GM15510 (cell line): ENCODE measurements around the gene SERPIND1.

Experiments used
- POLR2A ChIP-seq: IDR thresholded peaks from 3 replicates; pipeline ENCODE4 v1.6.1; 2011; ENCODE audit warnings: borderline replicate concordance; ENCODE audit not compliant: insufficient read length; ENCODE audit errors: extremely low read depth

SERPIND1 gene

DNA sequence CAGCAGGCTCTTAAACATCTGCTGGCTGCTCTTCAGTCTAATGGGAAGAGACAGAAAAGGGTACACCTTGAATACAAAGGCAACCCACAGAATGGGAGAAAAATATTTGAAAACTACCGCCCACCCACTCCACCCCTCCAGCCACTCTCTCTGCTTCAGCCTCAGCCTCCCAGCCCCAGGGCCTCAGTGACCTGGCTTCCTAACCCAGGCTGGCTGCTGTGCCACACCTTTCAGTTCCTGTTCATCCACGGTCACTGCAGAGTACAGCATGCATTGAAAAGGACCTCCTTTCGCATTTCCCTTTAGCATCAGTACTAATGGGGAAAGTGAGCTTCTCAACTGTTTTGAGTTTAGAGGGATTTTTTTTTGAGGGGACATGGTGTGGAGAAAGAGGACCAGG is 28.8 kb upstream of the SERPIND1 start:
- no peak for TF ChIP-seq POLR2A

- TF ChIP-seq POLR2A: no peak
These were observed 27.3 kb upstream of the SERPIND1 start for GRCh38 chr22:20746431-20747189.

GRCh38 chr22:20747223-20747622 is 26.7 kb upstream of the SERPIND1 start:
- TF ChIP-seq POLR2A: no peak

DNA sequence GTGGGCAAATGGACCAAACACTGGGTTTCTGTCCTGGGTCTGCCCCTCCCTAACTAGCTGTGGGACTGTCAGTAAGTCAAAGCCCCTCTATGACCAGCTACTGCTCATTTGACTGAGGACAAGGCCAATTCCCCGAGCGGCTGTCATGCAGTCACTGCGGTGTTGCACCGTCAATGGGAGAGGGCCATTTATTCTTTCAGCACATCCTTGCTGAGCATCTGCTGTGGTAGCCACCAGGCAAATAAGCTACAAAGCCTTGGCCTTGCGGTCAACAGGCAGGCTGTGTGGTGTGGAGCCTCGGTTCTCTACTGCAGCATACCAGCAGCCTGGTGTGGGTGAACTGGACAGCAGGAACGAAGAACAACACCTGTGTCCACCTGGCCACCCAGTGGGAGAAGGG is 25.8 kb upstream of the SERPIND1 start:
- no peak for TF ChIP-seq POLR2A

DNA sequence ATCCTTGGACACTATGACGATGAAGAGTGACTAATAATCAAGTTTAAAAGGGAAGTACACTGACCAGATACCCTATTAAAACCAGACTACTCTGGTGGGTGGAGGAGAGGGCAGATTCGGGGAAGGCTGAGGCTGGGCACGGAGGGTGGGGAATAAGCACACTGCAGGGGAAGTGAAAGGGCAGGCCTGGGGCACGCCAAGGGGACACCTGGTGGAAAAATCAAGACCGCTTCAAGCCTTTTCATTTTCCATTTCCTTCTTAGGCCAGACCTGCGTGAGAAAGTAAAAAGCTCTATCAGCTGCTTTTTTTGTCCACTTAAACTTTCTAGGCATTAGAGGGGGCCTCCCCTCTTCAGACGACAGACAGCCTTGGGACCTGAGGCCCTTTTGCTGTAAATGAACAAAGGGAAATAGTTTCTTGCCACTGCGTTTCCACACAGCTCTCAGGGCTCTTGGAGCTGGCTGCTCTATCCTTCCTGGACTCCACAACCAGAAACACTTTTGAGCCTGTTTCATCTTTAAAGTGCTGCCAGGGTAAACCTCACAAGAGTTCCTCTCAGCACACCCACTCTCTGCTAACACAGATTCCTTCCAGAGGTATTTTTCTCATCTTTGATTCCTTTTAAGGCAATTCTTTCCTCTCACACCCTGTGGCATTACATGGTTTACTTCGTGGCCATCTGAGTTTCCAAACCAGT is 25.0 kb upstream of the SERPIND1 start:
- TF ChIP-seq POLR2A: no peak

DNA sequence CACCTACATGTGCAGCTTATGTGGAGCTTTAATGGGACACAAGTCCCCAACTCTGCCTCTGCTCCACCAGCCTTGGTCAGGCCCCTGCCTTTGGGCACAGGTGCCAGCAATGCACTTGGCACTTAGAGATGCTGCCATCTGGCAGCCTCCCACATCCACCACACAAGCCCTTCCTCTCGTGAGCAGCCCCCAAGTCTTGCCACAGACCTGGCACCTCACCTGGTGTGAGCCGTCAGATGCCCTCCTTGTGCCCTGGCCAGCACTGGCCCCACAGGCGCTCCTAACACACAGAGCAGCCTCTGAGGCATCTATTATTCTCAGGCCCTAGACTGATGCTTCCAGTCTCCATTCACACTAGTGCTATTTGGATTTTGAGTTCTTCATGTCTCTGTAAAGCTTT is 24.5 kb upstream of the SERPIND1 start:
- TF ChIP-seq POLR2A: no peak

GRCh38 chr22:20750461-20751184 is 23.3 kb upstream of the SERPIND1 start:
- TF ChIP-seq POLR2A: no peak

- no peak for TF ChIP-seq POLR2A
These were observed 22.6 kb upstream of the SERPIND1 start for GRCh38 chr22:20751185-20751851.

DNA sequence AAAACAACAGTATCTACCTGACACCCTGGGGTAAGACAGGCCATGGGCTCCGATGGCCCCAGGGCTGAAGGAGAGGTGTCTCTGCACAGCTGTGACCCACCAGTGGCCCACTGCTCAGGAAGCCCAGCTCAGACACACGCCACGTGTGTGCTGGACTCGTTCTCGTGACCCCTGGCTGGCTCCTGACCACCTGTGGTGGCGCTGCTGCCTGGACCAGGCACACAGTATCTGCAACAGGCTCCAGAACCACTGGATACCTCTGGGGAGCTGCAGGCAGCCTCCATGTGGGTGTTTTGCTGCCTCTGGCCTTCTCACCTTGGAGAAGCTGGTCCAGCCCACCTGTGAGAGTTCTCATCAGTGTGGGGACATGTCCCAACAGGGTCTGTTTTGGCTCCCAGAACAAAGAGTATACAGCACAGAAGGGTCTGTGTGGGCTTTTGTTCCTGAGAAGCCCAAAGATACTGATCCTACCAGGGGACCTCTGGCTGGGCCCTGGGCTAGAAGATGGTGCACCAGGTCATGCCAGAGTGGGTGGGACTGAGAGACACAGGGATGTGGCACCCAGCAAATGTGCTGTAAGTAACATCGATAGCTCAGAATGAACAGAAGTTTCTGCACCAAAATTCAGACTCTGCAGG is 21.7 kb upstream of the SERPIND1 start:
- no peak for TF ChIP-seq POLR2A

DNA sequence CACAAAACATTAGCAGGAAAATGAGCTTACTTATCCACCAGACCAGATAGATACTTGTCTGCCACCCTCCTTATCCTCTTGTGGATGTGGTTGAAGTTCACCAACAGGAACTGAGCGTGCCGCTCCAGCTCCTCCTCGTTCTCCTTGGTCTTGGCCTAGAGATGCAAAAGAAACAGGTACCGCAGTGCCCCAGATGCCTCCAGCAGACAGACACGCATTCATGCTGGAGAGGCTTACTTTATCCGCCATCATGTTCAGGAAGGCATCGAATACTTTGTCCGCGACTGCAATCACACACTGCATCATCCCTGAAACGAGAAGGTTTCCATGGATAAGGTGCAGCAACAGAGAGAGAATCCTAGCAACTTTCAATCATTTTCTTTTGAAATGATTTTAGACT is 21.0 kb upstream of the SERPIND1 start:
- no peak for TF ChIP-seq POLR2A

GRCh38 chr22:20756846-20757245 is 17.1 kb upstream of the SERPIND1 start:
- TF ChIP-seq POLR2A: no peak

DNA sequence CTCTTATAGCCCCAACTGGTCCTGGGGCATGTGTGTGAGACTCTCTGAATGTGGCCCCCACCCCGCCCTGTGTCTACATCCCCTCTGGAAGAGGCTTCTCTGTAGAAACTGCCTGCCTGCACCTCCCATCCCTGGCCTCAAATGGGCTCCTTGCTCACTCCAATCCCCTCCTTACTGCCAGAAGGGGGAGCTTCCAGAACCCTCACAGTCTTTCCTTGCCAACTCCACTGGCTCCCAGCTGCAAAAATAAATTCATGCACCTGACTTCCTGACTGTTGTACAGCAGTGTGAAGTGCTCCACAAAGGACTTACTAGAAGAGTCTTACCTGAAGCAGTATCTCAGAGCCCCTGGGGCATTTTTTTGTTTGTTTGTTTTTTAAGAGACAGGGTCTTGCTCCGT is 15.2 kb upstream of the SERPIND1 start:
- no peak for TF ChIP-seq POLR2A

DNA sequence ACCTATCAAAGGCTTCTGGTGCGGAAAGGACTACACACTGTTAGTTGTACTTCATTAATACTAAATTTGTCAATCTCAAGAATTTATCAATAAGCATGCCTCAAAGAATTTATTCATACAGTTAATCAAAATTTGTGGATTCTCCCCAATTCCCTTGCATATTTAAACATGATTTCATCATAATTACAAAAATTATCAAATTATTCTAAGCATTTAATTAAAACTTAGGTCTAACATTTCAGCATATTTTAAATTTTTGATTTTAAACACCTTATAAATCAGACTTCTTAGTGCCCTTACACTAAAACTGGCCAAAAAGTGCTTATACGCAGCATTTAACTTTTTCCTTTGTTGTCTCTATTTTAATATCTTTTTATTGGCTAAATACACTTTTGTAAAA is 13.8 kb upstream of the SERPIND1 start:
- TF ChIP-seq POLR2A: no peak

DNA sequence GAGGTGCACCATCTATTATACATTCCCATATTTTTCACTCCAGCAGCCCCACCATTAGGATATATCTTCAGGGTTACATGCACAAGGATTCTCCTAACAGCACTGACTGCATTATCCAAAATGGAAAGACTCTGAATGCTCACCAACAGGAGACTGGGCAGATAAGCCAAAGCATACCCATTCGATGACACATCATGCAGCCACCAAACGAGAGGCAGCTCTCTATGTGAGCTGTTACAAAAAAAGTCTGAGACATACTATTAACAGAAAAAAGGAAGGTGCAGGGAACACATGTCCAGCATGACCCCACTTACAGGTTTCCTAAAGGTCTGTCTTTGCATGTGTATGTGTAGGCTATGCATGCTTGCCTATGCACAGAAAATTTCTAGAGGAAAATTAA is 12.4 kb upstream of the SERPIND1 start:
- no peak for TF ChIP-seq POLR2A

DNA sequence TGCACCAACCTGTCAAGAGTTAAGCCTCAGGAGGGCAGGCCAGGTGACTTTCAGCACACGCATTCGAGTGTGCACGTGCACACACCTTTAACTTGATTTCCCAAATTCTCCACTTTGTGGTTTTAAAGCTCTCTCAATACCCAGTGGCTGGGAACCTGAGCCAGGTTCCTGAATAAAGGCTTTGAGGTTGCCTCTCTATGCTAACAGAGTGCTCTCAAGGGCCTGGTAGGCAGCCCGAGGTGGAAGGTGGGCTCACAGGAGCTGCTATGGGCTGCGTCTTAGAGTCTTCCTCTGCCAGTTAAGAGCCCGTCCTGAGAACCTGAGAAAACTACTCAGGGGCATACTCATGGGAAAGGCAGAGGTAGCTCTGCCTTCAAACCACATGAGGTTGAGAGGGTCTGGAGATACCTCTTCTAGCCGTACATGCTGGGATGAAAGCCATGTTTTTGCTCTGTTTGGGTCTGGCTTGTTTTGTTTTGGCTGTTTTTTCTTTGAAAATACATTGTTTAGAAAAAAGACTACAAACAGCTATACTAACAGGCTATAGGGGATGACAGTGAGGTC is 11.6 kb upstream of the SERPIND1 start:
- no peak for TF ChIP-seq POLR2A
